Measurements from ENCODE around the gene SHISA3.

SHISA3 gene

DNA sequence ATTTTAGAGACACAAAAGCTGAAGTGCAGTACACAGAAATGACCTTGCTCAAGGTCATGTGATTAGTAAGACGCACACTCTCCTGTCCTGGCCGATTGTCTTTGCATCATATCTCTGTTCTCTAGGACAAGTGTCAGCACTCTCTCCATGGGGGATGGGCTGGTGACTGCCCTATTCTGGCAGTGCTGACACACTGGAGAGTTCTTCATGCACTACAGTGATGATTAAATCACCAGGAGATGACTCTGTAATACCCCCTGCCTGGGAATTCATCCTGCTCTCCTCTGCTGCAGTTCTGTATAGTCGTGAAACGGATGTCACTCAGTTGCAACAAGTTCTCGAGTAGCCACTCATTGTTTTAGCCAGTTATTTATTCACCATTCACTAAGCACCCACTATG lies 5.3 kb upstream of the SHISA3 start:
- DNase-seq (ENCODE audit: low read depth), result no peak

DNA sequence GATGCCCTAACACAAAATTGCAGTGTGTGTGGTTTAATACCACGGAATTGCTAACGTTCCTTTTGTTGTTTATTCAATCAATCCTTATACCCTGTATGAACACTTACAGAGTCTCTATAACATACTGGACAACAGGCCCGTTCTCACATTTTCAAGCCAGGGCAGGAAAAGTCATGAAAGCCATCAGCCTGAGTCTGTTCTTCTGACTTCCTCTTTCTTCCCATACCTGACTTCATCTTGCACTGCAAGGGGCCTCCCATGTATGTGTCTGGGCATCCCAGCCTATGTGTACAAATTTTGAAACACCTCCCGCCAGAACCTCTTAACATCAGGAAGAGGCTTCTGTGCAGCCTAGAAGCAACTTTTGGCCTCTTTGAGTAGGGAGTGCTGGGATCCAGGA lies 4.9 kb upstream of the SHISA3 start:
- DNase-seq (ENCODE audit: low read depth), result no peak

DNA sequence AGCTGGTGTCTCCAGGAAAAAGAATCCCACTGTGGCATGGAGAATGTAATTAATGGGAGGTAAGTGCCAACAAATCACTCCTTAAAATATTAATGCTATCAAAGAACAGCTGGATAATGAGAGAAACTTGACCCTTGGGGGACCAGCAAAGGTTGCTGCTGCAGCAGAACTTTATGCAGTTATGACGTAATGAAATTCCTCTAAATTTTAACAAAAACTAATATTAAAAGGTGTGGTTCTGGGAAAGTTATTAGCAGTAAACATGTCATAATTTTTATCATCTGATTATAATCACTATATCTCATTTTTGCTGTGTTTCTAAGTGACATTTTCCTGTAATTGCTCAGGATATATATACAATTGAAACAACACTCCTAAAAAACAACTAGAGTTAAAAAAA lies 1.7 kb upstream of the SHISA3 start:
- no peak for DNase-seq (ENCODE audit: low read depth)

DNA sequence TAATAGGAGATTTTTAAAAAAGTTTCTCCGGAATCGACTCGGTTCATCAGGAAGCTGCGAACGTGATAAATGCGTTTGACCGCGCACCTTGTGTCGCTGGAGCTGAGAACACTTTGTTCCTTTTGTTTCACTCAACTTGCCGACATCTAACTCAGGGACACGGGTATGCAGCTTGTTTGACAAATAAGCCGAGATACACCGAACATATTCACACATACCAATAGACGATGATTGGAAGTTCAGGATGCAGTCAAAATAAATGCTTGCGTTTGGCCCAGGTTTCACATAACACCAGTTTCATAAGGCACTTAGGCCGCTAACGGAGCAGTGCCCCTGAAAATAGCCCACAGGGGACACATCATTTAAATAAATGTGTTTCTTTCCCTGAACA lies 932 bp upstream of the SHISA3 start:
- no peak for DNase-seq (ENCODE audit: low read depth)

DNA sequence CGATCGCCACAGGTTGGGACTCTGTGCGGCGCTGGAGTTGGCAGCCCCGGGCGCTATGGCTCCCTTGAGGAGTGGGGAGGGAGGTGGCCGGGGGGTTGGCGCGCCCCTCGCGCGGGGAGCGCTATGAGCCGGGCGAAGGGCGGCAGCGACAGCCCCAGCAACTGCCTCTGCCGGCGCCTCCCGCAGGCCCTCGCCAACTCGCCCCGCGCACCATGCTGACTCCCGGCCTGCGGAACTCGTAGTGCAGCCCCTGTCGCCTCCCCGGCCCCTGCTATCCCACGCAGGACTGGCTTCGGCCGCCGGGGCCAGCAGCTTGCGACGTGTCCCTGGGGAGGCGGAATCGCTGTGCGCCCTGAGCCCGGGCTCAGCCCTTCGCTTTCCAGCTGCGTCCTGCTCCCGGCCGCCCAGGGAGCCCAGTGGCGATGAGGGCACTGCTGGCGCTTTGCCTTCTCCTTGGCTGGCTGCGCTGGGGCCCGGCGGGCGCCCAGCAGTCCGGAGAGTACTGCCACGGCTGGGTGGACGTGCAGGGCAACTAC lies 415 bp downstream of the SHISA3 start:
- no peak for DNase-seq (ENCODE audit: low read depth)

DNA sequence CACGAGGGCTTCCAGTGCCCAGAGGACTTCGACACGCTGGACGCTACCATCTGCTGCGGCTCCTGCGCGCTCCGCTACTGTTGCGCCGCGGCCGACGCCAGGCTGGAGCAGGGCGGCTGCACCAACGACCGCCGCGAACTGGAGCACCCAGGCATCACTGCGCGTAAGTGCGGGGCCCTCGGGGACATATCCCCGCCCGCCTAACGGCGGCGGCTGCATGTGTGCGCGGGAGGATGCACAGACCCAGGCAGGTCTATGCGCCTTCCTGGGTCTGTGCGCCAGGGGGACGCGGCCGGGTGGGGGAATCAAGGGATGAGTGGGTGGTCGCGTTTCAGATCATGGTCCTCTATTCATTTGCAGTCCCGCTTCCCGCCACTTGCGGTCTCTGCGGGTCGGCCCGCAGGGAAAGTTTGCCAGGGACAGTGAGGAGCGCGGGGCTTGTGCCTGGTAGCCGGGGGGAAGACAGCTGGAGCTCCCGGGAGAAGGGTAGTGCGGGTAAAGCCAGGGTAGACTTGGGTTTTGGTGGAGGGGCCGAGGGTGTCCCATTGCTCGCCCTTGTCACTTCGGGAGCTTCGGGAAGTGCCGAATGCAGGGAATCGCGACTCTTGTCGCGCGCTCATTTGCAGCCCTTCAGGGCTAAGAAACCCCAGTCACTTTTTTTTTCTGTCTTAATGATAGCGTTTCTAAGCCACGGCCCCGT lies 1.0 kb downstream of the SHISA3 start:
- no peak for DNase-seq (ENCODE audit: low read depth)

DNA sequence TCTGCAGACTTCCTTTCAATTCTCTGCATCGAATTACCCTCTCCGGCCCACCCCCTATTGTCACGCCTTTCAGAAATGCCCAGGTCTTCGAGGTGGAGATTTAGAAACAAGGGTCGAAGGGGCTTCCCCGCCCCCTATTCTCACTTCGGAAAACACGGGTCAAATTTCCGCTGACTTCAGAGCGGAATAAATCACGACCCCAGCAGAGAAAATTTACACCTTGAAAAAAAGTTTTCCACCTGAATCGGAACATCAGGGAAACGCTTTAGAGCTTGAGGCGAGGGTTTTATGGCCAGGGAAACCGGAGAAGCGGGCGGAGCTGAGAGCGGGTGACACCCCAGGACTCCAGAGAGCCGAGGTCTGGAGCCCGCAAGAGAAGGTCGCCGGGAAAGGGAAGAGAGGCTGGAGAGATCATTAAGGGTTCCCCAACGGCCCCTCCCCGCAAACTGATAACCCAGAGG lies 1.6 kb downstream of the SHISA3 start:
- no peak for DNase-seq (ENCODE audit: low read depth)

DNA sequence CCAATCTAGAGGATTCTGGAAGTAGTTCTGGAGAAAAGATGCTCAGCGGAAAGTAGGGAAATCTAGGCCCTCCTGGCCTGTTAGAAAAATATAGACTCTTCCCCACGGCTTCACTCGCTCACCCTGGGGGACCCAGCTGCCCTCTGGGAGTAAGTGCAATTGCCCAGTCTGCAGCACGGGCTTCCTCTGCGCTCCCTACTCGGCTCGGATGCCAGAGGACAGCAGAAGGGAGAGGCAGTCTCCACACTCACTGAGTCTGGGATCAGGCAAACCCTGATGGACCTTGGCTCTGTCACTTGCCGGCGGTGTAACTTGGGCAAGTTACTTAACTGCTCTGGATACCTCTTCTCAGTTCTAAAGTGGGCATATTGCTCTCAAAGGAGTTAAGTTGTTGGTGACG lies 2.1 kb downstream of the SHISA3 start:
- no peak for DNase-seq (ENCODE audit: low read depth)

DNA sequence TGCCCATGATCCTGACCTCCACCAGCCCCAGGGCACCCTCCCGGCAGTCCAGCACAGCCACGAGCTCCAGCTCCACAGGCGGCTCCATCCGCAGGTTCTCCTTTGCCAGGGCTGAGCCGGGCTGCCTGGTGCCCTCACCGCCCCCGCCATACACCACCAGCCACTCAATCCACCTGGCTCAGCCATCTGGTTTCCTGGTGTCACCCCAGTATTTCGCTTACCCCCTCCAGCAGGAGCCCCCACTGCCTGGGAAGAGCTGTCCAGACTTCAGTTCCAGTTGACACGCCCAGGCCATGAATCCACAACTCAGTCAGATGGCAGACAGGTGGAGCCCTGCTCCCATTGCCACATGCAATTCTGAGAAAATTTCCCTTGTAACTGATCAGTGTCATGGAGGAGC lies 3.9 kb downstream of the SHISA3 start:
- DNase-seq (ENCODE audit: low read depth), result no peak

DNA sequence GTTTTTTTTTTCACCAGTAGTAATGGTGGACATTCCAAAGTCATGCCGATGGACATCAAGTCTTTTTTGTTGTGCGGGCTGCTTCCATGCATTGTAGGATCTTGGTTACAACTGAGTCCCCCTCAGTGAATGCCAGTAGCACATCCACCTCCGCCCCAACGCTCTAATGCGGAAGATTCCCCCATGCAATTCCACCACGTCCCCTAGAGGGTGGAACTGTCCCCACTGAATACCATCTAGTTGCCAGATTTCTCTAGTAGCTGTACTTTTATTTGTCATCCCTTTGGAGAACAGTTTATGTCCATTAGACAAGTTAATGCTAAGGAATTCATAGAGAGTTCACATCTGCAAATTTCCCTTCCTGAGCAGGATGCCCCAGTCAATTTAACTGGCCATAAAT lies 6.7 kb downstream of the SHISA3 start:
- DNase-seq (ENCODE audit: low read depth), result no peak

DNA sequence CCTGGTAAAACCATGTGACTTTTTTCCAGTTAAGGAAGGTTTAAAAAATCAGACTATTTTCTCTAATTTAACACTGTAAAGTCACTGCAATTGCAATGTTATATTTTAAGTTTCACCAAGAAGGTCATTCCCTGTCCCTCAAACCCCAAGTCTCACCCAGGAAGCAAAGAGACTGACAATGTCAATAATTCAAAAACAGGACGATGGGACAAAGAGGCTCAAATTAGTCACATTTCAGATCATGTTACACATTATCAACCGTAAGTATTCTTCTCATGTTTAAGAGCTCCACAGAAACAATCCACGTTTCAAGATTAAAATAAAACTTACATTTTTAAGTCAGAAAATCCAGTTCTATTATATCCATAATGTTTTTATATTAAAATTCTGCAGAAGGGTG lies 13.2 kb downstream of the SHISA3 start:
- no peak for DNase-seq (ENCODE audit: low read depth)

DNA sequence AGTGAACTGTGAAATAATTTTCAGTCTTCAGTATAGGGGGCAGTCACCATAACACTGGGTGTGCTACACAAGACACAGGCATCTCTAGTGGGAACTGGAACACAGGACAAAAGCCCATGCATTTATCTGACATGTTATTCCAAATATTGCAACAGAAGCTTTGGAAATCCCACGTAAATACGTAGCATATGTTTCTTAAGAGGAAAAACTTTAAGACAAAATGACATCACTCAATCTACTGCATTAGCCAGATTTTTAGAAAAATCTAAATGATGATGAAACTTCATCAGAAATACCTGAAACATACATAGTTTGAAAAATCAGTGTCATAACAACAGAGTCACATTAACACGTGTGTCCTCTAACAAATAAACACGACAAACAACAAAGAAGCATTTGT lies 14.5 kb downstream of the SHISA3 start:
- DNase-seq (ENCODE audit: low read depth), result no peak

DNA sequence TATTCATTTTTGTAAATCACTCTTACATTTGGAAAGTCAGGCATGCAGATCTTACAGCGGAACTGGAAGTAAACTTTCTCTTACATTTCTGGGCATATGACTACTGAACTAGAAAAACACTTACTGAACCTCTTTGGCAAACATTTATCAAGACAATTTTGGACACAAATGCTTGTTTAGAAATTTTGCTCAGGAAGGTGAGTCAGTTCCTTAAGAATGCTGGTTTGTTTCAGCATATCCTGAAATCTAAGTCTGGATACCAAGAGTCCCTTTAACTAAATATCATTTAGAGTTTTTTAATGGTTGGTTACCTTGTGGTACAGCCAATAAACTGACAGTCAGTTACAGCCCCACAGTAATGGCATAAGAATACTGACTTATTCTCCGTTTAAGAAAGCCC lies 15.0 kb downstream of the SHISA3 start:
- DNase-seq (ENCODE audit: low read depth), result no peak

DNA sequence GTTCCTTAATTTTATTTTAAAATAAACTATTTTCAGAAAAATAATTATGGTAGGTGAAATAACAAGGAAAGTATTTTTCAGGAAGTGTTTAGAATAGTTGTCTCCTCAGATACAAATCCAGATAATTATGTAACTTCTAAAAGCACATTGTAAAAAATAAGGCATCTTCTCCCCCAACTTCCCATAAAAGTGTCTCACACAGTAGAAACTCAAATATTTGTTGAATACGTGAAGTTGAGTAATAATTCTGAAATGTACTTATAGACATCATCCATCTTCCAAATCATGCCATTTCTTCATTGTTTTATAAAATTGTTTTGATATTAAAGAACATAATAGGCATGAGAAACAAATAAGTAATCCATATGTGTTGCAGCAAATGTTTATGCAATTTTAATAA lies 18.0 kb downstream of the SHISA3 start:
- no peak for DNase-seq (ENCODE audit: low read depth)

DNA sequence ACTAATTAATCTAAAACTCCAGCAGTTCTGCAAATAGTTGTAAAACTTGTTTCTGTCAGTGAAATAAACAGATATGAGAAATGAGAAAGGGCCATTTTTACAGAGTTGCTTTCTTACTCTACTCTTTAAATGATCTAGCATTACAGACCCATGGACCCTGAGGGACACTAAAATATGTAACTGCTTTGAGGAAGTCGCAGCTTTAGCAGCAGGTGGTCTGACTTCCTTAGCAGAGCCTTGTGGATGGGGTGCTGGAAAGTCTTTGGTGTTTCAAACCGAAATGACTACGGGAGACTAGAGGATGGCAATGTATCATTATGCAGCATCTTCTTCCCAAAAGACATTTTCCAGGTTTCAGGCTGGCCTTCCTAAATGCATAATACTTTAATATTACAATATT lies 18.7 kb downstream of the SHISA3 start:
- DNase-seq (ENCODE audit: low read depth), result no peak

DNA sequence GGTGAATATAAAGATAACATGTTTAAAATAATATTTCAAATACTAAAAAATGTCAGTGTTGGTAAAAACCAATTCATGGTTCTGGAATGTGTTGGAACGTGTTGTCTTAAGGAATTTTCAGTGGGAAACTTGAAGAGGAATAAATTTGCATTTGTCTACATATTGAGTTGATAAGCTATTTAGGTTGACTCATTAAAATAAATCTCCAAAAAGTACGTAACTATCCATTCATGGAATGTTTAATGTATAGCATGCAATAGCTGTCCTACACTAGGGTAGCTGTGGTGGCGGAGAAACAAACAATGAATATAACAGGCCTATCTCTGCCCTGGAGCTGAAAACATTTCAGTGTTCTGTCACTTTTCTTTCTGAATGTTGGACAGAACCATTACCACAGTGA lies 20.3 kb downstream of the SHISA3 start:
- no peak for DNase-seq (ENCODE audit: low read depth)

DNA sequence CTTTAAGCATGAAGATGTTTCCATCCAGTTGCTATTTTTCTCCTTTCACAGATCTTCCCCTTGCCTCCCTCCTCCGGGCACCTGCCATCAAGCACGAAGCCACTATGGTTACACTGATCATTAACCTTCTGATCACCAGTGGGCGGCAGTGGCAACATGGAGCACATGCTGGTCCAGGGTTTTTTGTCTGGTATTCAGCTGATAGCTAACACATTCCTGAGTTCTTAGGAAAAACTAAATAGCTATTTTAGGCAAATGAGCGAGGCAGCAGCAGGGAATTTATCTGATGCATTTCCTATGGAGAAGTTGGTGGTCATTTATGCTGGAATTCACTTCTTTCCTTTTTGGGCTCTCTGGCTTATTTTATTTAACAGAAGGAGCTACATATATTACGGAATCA lies 22.9 kb downstream of the SHISA3 start:
- DNase-seq (ENCODE audit: low read depth), result no peak

DNA sequence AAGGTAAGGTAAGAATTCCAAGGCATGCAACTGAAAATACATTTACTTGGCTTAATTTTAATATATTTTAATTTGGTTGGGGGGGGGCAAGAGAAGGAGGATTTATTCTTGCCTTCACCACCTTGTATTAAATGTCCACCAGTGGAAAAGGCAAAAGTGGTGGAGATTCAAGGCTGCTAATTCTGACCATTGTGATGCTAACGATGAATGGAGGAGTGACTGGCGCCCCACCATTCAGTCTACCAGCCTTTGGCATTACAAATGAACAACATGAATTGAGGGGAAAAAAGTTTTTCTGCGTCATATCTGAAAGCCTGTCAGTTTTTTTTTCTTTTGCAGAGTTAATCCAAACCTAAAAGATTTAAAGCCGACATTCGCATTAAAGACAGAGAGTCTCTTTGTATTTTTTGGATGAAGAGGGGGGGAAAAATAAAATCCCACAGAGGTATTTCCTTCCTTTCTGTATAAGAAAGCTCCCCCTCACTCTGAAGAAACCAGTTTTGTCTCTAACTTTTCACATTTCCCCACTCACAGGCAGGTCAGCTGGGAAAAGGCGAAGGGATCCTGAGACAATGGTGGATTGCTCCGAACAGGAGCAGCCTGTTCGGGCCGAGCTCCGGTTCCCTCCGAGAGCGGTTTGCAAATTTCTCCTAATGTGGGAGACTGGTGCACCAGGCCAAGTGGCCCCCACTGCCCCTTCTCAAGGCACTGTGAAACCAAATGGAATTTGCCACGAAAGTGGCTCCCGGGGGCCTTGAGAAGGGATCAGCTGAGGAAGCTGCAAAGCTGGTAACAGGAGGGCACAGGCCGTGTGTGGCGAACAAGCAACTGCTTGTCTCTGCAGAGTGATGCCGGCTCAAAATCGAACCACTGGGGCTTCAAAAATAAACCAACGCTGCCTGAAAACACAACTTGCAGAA lies 28.1 kb downstream of the SHISA3 start:
- no peak for DNase-seq (ENCODE audit: low read depth)

DNA sequence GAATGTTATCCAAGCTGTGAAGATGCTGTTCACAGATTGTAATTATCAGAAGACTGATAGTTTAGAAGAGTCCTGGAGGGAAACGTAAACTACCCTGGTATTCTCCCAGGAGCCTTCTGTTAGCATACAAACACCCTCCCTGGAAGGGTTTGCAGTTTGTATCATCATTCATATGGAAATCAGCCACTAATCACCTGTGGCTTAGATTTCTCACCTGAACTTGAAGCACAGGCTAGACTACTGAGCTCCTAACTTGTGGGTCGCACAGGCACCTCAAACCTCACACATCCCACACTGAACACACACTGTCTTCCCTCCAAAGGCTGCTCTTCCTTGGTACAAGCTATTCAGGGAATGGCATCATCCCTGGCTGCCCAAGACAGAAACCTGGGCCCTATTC lies 30.7 kb downstream of the SHISA3 start:
- no peak for DNase-seq (ENCODE audit: low read depth)

DNA sequence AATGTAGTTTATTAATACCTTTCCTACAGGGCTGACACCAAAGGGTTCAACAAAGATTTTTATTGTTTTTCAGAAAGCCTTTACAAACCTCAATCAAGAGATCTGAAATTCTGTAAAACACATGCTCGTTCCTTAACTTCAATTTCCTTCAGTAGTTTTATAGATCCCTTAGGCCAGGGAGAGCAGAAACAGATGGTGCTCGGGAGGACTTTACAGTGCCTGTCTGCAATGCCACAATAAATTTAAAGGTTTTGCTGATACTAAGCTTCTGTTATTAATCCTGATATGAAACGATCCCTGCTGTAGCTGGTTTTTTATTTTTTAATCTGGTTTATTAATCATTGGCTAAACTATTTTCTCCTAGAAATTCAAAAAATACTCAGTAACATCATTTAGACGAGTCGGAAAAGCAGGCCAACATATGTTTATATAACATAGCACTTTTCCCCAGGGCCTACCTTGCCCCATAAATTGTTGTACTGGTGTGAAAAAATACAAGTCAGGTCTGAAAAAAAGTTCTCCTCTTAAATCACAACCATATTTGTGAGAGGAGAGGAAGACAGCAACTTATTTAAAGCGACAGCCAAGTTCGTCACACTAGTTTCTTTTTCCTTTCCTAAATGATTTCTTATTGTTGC lies 39.8 kb downstream of the SHISA3 start:
- DNase-seq (ENCODE audit: low read depth), result no peak

DNA sequence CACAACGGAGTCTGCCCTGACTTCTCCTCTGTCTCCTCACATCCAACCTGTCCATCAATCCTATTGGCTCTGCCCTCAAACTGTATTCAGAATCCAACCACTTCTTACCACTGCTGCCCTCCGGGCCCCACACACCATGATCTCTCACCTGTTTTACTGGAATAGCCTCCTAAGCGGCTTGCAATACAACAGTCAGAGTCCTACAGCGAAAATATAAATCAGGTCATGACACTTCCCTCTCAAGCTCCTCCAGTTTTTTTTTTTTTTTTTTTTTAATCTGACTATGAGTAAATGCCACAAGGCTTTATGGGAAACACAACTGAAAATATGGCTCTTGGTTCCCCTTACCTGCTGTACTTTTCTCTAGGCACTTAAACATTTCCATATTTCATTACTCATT lies 42.8 kb downstream of the SHISA3 start:
- no peak for DNase-seq (ENCODE audit: low read depth)

DNA sequence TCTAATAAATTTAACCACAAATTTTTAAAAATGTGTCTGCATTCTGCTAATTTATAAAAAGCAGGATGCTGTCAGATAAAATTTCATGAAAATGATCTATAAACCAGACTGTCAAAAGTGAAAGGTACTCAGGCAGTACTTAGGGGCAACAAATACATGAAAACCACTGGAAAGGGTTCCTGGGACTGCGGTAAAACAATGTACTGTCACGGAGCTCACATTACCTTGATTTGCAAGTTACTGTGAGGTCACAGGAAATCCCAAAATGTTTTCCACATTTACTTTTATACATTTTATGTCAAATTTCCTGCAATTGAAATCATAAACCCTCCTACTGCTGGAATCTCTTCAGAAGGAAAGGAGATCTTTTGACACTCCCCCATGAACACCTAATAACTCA lies 45.3 kb downstream of the SHISA3 start:
- DNase-seq (ENCODE audit: low read depth), result no peak

DNA sequence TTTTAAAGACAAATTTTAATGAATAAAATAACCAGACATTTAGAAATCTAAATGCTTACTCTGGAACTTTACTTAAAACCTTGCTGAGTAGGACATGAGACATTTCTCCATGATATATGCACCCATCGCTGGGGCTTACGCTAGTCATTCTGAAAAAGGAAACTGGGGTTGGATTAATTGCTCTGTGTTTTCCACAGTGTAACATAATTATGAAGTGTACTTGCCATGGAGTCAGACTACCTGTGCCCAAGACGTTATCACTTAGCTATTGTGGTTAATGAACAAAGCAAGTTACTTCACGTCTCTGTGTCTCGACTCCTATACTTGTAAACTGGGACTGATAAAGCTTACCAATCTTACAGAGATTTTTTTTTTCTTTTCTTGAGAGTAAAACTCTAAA lies 47.8 kb downstream of the SHISA3 start:
- no peak for DNase-seq (ENCODE audit: low read depth)
